T-helper 1 cell (primary cell): ENCODE measurements around the gene AMACR.

Experiments
- DNase-seq, 5 donors: peaks; one replicate each; pipeline ENCODE4 v3.0.0-alpha.2; 2012 to 2020
- total RNA-seq, 4 donors: gene quantifications; one replicate each; lab custom pipeline; 2026; lab: John Stamatoyannopoulos, UW

The AMACR gene
- total RNA-seq = 0 to 0.76 (median 0.14) reads per million in 4 donors

DNA sequence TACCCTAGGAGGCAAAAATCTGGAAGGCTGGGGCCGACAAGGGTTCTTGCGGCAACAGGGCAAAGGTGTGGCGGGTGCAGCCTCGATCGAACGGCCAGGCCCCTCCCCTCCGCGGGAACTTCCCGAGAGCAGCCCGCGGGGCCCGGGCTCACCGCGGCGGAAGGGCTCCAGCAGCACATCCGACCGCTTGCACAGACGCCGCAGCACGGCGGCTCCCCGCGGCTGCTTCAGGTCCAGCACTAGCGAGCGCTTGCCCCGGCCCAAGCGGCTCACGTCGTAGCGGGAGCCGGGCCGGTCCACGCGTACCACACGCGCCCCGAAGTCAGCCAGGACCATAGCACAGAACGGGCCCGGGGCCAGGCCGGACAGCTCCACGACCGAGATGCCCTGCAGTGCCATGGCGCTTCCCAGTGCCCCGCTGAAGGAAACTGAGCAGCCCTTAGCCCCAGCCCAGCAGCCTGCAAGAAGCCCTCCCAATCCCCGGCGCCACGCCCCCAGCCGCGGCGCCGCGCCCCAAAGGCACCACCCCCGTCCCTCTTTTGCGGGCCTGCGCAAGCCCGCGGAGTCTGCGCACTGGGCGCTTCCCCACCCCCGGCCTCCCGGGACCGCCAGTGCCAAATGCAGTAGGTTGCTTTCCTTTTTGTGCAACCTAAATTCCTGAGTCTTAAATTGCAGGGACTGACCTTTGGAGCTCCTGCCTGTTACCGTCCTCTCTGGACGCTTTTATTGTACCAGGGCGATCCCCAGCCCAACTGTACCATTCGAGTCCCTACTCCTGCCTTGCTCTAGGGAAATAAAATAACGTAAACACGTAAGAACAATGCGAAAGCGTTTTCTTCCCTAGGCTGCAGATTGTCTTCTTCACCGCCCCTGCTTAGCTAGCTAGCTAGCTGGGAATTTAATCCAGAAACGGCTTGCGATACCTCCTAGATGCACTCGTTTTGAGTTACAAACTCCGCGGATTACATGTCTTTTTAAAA, at the start of gene AMACR:
Gene AMACR (minus strand): TSS at position 430 of the 980 bp plus-strand sequence. CDS start 31 bp downstream, at position 399.
- DNase-seq = peak; percentile 55 to 94 (median 86)

GRCh38 chr5:34057569-34057968, 49.7 kb upstream of the AMACR start:
- no peak for DNase-seq

DNA sequence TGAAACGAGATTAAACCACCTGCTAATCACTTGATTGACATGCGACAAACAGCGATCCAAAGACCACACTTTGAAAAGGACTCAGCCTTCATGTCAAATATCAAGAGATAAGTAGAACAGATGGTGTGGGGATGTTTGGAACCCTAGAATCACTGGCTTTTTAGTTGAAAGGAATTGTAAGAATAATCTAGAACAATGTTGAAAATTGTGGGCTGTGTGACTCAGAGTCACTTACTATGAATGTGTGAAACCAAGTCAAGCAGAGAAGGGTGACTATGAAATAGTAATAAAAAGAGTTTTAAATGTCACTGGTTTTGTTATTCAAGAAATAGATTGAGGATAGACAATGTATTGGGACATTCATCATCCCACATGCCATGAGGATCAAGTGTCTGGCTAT, 49.3 kb upstream of the AMACR start:
- no peak for DNase-seq

GRCh38 chr5:34055667-34056066, 47.8 kb upstream of the AMACR start:
- no peak for DNase-seq

GRCh38 chr5:34054400-34054729, 46.5 kb upstream of the AMACR start:
- DNase-seq = no peak

DNA sequence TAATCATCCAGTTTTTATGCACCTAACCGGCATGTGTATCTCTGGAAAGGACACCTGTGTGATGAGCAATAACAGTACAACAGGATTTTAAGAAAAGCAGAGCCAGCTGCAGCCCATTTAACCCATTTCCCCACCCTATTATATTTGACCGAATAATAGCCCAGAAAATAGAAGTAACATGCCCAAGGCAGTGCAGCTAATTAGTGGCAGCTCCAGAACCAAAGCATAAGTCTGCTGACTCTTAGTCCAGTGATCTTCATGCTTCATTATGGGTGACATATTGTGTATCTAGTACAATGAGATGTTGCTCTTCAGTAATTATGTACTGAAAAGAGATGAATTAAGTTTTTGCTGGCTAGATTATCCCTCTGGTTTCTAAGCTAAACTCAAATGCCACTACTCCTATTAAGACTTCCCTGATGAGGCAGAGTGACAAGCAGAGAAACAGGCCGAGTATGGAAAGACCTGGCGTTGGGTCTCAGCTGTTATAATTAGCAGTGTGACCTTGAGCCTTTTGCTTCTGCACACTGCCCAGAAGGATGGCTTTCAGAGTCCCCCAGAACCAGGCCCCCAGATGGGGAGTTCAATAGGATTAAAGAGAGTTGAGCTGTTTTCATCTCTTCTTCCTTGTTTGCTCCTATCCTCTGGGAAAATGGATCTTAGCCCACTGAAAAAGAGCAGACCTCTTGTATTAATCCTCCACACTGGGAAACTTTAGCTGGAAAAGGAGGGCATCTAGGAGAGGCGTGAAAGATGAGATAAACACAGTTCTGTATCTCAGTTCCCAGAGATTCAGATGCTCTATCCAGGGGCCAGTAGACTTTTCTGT, 45.9 kb upstream of the AMACR start:
- DNase-seq = no peak

- DNase-seq = no peak
Observed at GRCh38 chr5:34053133-34053532, 45.3 kb upstream of the AMACR start.

DNA sequence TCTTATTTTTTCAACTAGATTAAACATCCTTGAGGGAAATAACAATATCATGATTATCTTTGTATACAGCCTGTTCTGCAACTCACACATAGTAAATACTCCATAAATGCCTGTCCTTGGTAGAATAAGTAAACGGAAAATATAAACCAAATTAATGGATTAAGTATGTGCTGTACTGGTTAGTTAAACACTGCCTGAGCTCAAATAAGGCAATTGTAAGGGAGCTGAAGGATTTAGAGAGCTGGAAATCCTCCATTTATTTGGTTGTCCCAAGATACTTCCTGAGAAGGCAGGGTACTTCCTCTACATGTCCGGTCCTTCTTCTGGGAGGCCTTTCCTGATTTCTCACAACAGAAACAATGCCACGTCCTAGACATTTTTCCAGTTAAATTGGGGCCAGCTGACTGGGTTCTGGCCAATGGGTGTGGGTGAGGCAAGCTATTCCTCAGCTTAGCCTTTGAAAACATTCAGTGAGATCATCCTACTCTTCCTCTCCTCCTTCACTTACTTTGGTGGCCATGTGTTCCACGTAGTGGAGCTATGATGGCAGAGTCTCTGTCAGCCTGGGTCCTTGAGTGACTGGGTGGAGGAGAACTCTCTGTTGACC, 43.6 kb upstream of the AMACR start:
- DNase-seq = no peak

- DNase-seq = no peak
Observed at GRCh38 chr5:34047774-34048572, 40.1 kb upstream of the AMACR start.

- DNase-seq = no peak
Observed at GRCh38 chr5:34047143-34047542, 39.3 kb upstream of the AMACR start.

DNA sequence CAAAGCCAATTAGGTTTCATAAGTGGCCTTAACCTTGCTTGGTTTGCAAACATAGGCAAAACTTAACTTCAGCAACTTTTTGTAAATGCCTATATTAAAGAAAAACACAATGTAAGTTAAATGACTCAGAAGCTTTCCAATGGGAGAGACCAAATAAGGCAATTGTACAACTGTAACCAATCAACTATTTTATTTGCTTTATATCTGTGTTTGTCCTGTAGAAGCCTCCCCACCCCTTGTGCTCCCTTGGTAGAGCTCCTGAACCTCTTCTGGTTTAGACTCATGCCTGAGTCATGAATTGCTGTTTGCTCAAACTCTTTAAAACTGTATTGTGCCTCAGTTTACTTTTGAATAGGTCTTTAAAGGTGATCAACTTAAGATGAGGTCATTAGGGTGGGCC, 38.1 kb upstream of the AMACR start:
- no peak for DNase-seq

DNA sequence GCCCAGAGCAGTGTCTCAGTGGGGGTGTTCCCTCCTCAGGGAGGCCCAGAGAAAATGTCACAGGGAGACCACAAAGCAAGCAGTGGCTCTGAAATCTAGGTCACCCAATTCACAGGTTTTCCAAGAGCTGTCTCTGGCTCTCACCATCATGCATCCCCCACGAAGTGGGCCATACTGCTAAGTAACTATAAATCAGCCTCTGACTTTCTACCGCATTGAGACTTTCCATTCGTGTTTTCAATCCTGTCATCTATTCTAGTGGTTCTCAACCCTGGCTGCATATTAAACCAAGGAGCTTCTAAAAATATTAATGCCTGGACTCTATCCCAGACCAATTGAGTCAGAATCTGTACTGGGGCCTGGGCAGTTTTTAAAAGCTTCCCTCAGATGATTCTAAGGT, 37.2 kb upstream of the AMACR start:
- DNase-seq = no peak

DNA sequence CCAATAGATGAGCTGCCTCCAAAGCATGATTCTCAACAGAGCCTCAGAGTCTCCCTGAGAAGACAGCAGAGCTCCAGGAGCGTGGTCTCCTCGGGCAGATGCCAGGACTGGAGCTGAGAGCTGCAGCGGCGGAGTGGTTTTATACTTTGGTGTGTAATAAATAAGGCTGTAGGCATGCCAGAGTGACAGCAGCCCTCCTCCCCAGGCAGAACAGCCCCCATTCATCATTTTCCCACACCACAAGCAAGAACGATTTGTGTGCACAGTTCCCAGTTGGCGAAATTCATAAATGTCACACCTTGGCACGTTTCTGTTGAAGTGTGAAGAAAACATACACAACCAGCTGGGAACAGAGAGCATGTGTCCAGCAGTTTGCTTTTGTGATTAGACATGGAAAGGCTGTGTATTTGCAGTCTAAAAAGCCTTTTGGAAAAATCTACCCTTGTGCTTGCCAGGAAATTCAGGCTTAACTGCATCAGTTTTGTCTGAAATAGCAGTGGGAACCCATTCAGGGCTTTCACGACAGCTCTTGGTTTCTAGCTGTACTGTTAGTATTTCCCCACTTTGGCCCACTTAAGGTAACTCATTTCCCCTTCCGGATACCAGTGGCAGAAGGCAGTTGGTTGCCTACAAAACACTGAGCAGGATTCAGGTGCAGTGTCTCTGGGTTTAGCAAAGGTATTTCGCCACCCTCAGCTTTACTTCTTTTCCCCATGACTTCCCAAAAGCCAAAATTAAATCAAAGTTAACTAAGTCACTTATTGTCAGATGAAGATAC, 35.4 kb upstream of the AMACR start, which contains the start of gene C1QTNF3:
Gene C1QTNF3 (minus strand): TSS at position 115 of the 778 bp plus-strand sequence. CDS start 88 bp downstream, at position 27.
- no peak for DNase-seq

- no peak for DNase-seq
Observed at GRCh38 chr5:34042321-34042720, 34.5 kb upstream of the AMACR start.

- no peak for DNase-seq
Observed at GRCh38 chr5:34041247-34041972, 33.6 kb upstream of the AMACR start.

- DNase-seq = no peak
Observed at GRCh38 chr5:34040472-34040871, 32.6 kb upstream of the AMACR start.

GRCh38 chr5:34039398-34040157, 31.7 kb upstream of the AMACR start:
- no peak for DNase-seq

DNA sequence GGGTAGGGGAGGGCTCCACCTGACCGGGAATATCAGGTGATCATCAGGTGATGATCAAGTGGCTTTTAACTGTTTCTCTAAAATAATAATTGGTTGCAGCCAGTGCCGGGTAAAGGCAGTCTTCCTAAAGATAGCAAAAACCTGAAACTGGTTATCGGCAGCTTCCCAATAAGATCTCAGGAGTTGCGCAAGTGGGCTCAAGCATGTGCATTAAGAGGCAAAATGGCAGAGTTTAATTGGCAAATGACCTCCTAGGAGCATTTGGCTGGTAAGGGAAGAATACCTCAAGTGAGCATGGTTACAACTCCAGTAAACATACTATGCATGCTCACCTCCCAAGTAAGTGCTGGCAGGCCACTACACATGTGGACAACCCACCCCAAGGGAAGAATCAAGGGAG, 31.0 kb upstream of the AMACR start:
- DNase-seq = no peak

GRCh38 chr5:34038390-34038789, 30.5 kb upstream of the AMACR start:
- no peak for DNase-seq

- no peak for DNase-seq
Observed at GRCh38 chr5:34037726-34038125, 29.9 kb upstream of the AMACR start.
